Endothelial cell of hepatic sinusoid (primary cell): Measurements from ENCODE around the gene PRKCA.

Experiments
- in situ Hi-C: cut with HindIII; loops from 2 replicates; pipeline ENCODE4 v1.10.0; 2017; ENCODE audit warnings: low sequenced_read_pairs

PRKCA gene

DNA sequence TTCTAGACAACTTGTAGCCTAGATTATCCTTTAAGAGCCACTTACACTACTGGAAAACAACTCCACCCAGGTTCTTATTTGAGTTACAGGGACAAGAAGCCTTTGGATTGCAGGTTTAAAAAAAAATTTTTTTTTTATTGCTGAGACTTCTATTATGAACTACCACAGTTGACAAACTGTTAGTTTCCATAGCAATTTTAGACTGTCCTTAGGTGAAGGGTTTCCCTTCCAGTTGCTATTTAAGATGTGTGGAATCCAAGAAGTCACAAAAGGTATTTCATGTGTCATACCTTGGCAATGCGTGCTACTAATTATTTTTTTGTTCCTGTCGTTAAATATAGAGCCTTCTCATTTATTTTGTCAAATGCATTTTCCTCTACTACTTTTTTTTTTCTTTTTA, 253.2 kb downstream of the PRKCA start:
- in situ Hi-C loops, result no loop called here

DNA sequence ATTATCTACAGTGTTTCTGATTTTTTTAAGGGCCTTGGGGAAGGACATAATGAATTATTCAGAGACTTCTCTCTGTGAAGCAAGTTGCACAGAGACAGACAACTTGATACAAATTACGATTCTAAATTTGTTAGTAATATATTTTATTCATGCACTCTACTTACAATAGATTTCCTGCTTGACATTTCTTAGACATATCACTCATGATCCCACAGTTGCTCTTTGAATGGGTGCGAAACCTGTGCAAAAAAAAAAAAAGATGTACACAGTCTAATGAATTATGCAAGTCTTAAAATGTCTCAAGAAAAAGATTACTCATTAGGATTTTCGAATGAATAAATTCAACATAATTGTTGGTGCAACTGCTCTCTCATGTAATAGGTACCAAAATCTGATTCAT, 254.8 kb downstream of the PRKCA start:
- in situ Hi-C loops, result no loop called here

DNA sequence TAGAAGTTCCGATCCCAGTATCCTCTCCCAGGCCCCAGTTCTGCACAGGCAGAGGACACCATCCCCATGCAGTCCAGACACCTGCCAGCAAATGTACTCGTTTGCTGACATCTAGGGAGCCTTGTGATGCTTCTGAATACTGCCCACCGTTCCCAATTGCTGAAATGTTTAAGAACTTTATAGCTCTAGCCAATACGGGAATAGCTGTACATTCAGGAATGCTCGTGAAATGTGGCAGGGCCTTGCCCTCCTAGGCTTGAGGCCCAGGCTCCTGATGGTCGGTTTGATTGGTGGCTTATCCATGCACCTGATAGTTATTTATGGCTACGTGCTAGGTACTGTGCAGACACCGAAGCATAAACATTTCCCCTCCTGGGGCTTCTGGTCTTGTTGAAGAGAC, 255.5 kb downstream of the PRKCA start:
- in situ Hi-C loops, result no loop called here

DNA sequence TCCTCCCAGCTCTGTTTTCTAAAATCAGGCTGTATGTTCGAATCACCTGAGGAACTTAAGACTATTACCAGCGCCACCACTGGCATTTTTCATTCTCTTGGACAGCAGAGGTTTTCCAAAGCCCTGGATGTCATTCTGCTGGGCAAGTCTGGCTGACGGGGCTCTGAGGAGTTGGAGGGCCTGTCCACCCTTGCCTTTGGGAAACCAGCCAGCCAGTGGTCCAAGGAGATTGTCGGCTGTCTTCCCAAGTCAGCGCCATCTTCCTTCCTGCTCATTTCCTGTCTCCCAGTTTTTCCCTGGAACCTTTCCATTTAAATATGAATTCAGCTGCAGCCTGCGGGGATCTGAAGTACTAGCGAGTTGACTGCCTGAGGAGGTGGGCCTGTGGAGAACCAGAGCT, 258.3 kb downstream of the PRKCA start:
- in situ Hi-C loops, result no loop called here

DNA sequence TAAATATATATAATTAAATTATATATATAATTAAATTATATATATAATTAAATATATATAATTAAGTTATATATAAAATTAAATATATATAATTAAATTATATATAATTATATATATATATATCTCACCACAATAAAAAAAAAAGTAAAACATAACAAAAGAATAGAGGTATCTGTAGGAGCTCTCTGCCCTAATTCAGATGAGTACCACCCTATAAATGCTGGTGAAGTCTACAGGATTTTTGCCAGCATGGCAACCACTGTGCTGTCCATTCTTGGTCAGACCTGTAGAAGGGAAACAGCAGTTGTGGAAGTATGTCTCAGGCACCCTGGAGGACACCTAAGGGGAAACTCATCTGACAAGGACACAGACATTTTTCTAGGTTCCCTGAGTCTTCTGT, 259.7 kb downstream of the PRKCA start:
- in situ Hi-C loops, result no loop called here

DNA sequence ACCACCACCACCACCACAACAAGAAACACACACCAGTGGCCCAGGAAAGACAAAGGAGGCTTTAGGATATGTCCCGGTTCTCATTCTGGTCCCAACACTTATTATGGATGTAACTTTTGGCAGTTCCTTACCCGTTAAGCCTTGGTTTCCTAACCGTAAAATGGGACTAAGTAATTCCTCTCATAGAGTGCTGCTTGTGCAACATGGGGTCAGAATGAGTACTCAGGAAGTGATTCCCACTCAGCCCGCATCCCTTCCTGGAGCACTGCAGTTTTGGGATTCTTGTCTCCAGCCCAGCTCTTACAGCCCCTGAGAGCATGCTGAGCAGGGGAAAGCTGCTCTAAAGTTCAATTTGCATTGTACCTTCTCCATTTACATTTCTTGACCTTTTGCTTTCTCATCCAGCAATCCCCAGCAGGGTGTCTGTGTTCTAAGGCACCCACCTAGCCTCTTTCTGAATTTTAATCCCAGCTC, 262.6 kb downstream of the PRKCA start:
- in situ Hi-C loops, result no loop called here

DNA sequence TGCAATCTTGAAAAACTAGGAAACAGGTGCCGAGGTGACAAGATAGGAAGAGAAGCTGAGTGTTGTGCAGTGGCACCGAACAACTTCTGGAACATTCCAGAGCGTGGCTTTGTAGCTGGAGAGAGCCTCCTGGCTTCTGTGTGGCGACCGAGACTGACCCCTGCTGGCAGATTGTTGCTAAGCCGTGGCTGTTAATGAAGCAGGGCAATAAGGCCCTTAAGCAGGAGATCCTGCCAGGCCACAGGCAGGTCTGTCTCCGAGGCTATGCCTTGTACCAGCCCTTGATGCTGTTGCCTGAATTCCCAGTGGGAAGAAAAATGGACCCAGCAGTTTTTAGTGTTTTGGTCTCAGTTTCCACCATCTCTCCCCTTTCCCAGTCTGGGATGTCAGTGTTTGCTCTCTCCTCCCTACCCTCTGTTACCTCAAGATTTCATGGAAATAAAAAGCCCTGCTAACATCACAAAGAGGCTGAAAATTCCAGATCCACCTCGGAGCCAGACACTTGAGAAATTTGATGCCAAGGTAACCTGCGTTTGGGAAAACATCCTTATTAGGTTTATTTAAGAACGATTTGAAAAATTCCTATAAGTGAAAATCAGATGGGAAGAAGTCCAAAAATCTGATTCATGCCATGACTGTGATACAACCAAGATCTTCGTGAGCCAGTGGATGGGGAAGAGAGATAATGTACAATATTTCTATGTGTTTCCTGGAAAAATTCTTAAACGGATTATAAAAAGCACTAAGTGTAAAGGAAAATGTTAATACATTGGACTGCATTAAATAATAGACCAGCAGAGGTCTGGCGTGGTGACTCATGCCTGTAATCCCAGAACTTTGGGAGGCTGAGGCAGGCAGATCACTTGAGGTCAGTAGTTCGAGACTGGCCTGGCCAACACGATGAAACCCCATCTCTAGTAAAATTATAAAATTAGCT, 265.1 kb downstream of the PRKCA start:
- in situ Hi-C loops, result no loop called here

DNA sequence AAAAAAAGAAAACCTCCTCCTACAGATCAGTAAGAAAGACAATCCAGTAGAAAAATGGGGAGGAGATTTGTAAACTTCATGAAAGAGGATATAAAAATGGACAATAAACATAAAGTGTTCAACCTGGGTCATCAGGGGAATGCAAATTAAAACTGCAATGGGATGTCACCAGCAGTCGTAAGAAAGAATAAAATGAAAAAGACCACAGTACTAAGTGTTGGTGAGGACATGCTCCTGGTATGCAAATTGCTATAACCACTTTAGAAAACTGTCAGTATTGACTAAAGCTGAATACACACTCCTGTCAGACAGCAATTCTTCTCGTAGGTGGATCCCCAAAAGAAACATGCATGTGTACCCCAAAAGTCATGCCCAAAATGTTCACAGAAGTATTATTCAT, 267.2 kb downstream of the PRKCA start:
- in situ Hi-C loops, result no loop called here

DNA sequence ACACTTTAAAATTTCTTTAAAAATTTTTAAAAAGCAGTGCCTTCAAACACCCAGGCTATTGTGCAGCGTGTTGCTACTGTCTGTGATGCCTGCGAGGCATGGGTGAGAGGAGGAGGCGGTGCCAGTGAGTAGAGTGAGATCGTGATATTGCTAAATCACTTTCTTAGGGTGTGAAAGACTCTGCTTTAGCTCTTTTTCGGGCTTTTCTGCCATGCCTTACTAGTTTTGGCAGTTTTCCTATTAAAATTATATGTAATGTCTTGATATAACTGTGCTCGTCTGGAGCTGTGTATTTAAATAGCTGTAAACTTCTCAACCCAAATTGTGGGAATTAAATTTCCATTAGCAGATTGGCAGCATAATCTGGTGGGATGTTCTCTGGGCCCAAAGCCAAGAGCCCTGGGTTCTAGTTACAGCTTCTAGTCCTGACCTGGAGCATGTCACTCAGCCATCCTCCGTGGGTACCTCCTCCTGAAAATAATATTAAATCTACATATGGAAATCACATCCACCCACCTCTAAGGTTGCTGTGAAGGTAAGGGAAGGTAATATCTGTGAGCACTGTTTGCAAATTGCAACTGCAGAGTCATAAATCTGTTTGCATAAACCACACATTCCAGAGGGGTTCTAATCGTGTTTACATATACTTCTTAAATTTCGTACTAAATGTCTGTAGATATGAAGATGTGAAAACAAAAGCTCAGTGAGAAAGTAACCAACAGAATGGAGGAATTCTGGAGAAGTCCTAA, 268.2 kb downstream of the PRKCA start:
- in situ Hi-C loops, result no loop called here

DNA sequence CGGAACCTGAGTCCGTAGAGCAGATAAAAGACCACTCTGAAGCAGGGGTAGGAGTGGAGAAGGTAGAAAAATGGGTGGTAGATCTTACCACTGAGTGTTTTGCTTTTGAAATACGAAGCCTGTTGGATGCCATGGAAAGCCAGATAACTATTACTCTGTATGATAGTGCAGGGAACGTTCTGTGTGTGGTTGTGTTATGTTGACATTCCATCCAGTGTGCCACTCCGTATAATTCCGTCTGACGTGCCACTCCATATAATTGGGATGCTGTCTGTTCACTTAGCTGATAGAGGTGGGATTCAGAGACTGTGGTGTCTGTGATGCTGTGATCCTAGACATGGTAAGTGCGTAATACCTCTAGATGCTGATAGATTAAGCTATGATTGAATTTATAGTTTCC, 269.3 kb downstream of the PRKCA start:
- in situ Hi-C loops, result no loop called here

DNA sequence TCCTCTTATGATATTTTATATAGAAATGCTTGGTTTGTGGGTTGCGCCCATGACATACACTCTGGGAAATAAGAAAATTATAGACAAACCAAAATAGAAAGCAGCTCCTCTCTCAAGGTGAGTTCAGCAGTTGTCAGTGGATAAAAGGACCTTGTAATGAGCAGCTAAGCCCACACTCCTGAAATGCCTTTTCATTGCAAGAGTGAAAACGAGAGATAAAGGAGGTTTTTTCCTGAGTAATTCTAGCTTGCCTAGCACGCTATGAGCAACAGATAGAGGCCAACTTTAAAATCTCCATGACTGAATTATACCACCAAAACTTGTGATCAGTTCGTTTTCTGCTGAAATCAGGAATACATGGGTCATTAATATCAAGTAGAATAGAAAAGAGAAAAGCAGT, 270.7 kb downstream of the PRKCA start:
- in situ Hi-C loops, result no loop called here

DNA sequence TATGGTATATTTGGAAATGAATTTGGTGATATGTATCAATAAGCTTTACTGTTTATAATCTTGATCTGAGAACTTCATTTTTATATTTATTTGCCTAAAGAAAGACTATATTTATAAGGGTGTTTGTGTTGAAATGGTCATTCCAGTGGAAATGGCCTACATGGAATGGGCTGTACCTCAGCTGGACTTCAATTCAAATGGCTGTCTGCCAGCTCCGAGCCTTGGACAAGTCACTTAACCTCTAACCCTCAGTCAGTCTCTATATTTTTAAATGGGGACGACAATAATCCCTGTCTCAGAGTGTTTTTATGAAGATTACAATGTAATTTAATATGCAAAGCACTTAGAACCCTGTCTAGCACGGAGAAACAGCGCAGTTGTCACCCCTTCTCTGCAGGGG, 271.7 kb downstream of the PRKCA start:
- in situ Hi-C loops, result no loop called here

DNA sequence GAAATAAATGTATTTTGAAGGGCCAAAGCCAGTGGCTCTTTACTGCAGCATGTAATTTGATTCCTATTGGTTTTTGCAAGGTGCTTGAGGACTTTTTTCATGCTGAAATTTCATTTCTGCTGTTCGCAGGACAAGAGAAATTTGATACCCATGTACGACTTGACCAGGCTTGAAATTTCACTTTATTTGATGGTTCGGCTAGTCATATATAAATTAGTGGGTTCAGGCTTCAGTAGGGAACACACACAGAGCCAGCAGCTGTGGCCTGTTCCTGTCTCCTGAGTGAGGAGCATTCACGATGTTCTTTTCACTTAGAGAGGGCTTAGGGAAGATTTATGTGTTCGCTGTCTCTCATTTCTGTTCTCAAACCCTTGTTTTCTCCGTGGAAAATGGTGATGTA, 274.1 kb downstream of the PRKCA start:
- in situ Hi-C loops, result no loop called here

DNA sequence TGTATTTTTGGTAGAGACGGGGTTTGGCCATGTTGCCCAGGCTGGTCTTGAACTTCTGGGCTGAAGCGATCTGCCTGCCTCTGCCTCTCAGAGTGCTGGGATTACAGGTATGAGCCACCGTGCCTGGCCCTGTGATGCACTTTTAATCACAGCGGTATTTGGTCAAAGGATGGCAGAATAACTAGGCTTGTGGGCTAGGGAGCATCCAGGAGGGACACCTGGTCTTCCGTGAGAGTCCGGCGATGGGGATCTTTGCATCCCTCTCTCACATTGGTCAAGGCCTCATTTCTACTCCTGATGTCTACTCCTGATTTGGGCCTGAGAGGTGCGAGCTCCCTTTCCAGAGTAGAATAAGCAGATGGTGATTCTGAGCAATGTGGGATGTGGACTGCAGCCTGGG, 274.6 kb downstream of the PRKCA start:
- in situ Hi-C loops, result no loop called here

DNA sequence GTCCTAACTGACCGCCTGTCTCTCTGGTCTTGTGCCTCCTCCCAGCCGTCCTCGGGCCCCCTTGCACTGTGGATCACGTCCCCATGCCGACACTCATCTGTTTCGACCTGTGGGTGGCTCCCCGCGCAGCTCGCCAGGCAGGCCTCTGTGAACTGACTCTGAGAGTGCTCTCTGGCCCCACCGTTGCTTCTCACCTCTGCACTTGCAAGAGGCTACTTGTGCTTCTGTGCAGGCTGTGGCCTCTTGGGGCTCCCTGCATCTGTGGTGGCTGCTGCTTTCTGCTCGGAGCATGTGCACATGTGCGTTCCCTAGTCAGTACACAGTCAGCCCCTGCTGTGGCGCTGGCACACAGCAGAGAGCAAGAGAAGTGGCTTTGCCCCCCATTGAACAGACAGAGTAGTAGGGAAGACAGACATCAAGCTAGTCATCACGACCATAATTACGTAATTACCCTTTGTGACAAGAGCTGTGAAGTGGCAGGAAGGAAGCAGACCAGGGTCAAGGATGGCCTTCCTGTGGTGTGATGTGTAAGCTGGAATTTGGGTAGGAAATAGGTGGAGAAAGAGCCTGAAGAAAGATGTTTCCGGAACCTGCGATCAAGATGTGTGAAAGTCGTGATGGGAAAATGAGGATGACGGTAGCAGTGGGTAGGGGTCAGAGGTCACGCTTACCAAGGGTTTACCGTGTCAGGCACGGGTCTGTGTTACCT, 276.5 kb downstream of the PRKCA start:
- in situ Hi-C loops, result no loop called here

DNA sequence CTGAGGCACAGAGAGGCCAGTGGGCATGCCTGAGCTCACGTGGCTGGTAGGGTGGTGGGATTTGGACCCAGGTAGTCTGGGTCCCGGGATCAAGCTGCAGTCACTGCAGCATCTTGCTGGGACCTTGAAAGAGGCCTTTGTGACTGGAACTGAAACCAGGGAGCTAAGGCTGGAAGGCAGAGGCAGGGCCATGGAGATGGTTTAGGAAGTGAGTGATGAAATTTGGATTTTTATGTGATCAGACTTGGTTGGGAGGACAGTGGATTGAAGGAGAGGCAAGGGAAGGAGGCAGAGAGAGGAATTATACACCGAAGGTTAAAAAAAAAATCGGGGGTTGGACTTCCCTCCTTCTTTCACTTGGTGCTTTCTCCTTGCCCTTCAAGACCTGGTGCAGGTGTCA, 277.1 kb downstream of the PRKCA start:
- in situ Hi-C loops, result no loop called here

DNA sequence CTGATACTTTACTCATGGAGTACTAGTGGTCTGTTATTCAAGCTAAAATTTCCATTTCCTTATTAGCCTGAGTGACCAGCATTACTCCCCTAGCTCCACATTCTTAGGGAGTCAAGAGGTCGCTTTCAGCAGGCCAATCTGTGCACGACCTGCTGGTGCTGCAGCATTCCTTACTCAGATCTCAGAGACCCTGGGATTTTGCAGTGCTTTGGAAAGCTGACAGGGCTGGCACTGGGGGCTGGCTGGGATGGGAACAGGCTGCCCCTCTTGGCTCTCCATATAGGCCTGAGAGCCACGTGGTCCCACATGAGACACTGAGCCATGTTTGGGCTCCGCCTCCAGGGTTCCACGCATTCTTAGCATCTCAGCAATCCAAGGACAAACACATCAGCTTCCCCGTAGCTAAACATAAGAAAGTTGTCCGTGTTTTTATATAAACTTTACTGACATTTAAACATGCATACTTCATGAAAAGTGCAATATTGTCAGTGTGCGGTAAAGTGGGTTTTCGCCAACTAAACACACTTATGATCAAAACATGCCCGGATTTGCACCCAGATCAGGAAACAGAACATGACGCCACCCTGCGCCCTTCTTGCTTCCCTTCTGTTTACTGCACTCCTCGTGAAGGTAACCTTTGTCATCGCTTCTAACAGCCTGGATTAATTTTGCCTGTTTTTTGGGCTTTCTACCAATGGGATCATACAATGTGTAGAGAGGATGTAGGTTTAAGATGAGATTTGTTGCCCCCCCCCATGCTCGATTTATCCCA, 278.0 kb downstream of the PRKCA start:
- in situ Hi-C loops, result no loop called here

DNA sequence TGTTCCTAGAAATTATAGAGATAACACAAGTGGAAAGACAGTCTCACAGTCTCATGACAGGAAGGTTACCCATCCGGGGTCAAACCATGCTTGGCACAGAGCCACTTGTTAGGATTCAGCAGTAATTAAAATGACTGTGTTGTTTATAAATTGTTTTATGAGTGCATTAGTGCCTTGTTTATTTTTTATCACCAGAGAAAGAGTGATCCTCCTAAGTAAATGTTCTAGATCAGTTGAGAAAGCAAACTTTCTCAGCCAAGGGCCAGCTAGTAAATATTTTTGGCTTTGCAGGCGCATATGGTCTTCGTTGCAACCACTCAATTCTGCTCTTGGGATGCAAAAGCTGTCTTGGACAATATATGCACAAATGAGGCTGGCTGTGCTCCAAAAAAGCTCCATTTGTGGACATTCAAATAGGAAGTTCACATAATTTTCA, 278.6 kb downstream of the PRKCA start:
- in situ Hi-C loops, result no loop called here

DNA sequence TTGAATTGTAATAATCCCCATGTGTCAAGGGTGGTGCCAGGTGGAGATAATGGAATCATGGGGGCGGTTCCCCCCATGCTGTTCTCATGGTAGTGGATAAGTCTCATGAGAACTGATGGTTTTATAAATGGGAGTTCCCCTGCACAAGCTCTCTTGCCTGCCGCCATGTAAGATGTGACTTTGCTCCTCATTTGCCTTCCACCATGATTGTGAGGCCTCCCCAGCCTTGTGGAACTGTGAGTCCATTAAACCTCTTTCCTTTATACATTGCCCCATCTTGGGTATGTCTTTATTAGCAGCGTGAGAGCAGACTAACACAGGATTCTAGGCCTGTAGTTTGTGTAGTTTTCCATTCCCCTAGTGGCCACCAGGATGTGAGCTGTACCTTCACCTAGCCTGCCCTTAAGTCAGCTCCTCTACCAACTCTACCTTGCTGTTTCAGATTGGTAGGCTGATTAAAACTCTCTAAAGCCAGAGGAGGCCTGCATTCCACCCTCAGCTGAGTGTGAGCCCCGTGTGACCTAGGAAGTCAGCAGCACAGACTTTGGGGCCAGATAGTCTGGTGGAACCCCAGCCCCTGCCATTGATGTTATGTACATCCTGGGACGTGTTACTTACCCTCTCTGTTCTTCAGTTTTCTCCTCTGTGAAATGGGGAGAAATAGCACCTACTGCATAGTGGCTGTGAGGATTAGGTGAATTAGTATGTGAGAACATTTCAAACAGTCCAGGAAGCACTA, 280.1 kb downstream of the PRKCA start:
- in situ Hi-C loops, result no loop called here
